K562 (cell line): ENCODE measurements around the gene DSCAM. TPM values are rescaled to one million over a fixed set of nuclear protein-coding genes. Genes with fewer than 3 reads are reported as not detected.
A peak's percentile ranks its signal among the peaks of the same experiment; 100 is the strongest.
"Not testable (repeated sequence)": the region's sequence is repeated elsewhere in the genome, so short reads cannot be mapped to it uniquely, and the experiment has no call there.

Source experiments
- ATAC-seq: fragments of 200-7000 bp; cut with Tn5 transposase; 3 replicates; pipeline ENCODE4 v1.9.1; 2020; ENCODE audit warnings: moderate library complexity
- BruUV-seq: library from RNA; stranded (reverse); fragments of 400-500 nt; replicated peaks from 2 replicates; lab custom pipeline; 2021; lab: Mats Ljungman, UMichigan
- CTCF ChIA-PET: fragments of 300-600 bp; formaldehyde crosslinking; extraction: SDS; loops from one replicate; lab custom pipeline; 2021; ENCODE audit warnings: low intra/inter-chr PET ratio; lab: Yijun Ruan, JAX
- POLR2A ChIA-PET: fragments of 300-600, 350-650 bp; sonication (Branson Sonifier 250); formaldehyde crosslinking; extraction: SDS; loops from one replicate; lab custom pipeline; 2021; ENCODE audit warnings: antibody characterized with exemption, inconsistent platforms; lab: Yijun Ruan, JAX
- DNase-seq, 4 experiments: peaks; one replicate each; pipeline versions ENCODE4 v3.0.0 to v3.0.0-alpha.2; 2011 to 2018; ENCODE audit warnings: low spot score in 3 of 4, mixed read lengths in 3 of 4; ENCODE audit errors: extremely low read depth in 1 of 4
- FAIRE-seq: peaks from 2 replicates; lab custom pipeline; 2011; peaks lifted over from hg19 to GRCh38; lab: Jason Lieb, UNC
- H2AFZ ChIP-seq: 2 replicates; pipeline ENCODE4 v1.6.0; 2011; ENCODE audit warnings: low read depth, low read length, control low read depth, inconsistent platforms
- H3K27ac ChIP-seq: fragments of 200-600 bp; 3 replicates; pipeline ENCODE4 v1.8.0; 2011; ENCODE audit warnings: low read depth, mild to moderate bottlenecking, control low read depth, inconsistent platforms, low read length, moderate library complexity, mixed read lengths; ENCODE audit errors: extremely low read depth
- H3K27me3 ChIP-seq, 2 experiments: fragments of 300-600 bp in 1 of 2; 2 replicates in 1 of 2; 3 replicates in 1 of 2; pipeline versions ENCODE4 v1.6.0 to v1.8.0; 2011; ENCODE audit warnings: inconsistent platforms in 2 of 2, low read length in 2 of 2, mild to moderate bottlenecking in 1 of 2, mixed read lengths in 1 of 2, moderate library complexity in 1 of 2; ENCODE audit not compliant: control insufficient read depth in 2 of 2, insufficient read depth in 2 of 2
- H3K36me3 ChIP-seq: fragments of 300-600 bp; 3 replicates; pipeline ENCODE4 v1.8.0; 2011; ENCODE audit warnings: mild to moderate bottlenecking, low read length, inconsistent platforms; ENCODE audit not compliant: control insufficient read depth, insufficient read depth
- H3K4me1 ChIP-seq, 2 experiments: fragments of 200-600 bp in 1 of 2; replicated peaks in 1 of 2; 2 replicates in 1 of 2; 3 replicates in 1 of 2; pipeline versions ENCODE4 v1.5.1 to v1.8.0; 2011; ENCODE audit warnings: inconsistent platforms in 2 of 2, low read length in 2 of 2, mild to moderate bottlenecking in 1 of 2, mixed read lengths in 1 of 2, moderate library complexity in 1 of 2; ENCODE audit not compliant: control insufficient read depth in 2 of 2, insufficient read depth in 2 of 2
- H3K4me2 ChIP-seq: 2 replicates; pipeline ENCODE4 v1.6.1; 2011; ENCODE audit warnings: low read length, control low read depth, inconsistent platforms, mixed read lengths; ENCODE audit not compliant: insufficient read depth
- H3K4me3 ChIP-seq: fragments of 200-600 bp; sonication (generic), shearing (Covaris generic); 2 replicates; pipeline ENCODE4 v1.5.1; 2016; ENCODE audit warnings: control low read depth, inconsistent platforms
- H3K79me2 ChIP-seq: fragments of 200-600 bp; 3 replicates; pipeline ENCODE4 v1.8.0; 2011; ENCODE audit warnings: low read length, inconsistent platforms; ENCODE audit not compliant: control insufficient read depth, insufficient read depth
- H3K9ac ChIP-seq, 2 experiments: 2 replicates each; pipeline versions ENCODE4 v1.6.0 to v1.6.1; 2011; ENCODE audit warnings: low read depth in 2 of 2, low read length in 2 of 2, control low read depth in 1 of 2, inconsistent platforms in 1 of 2, mild to moderate bottlenecking in 1 of 2, mixed read lengths in 1 of 2; ENCODE audit not compliant: insufficient read depth in 1 of 2
- H3K9me1 ChIP-seq: one replicate; pipeline ENCODE4 v1.6.0; 2011; ENCODE audit warnings: inconsistent platforms, mild to moderate bottlenecking, low read length, moderate library complexity; ENCODE audit not compliant: control insufficient read depth, insufficient read depth
- H3K9me3 ChIP-seq: replicated peaks from 2 replicates; pipeline ENCODE4 v1.5.1; 2011; ENCODE audit warnings: low read depth, low read length, inconsistent platforms; ENCODE audit not compliant: control insufficient read depth, insufficient read depth
- H4K20me1 ChIP-seq: replicated peaks from 2 replicates; pipeline ENCODE4 v1.6.1; 2011; ENCODE audit warnings: low read length, inconsistent platforms, mixed read lengths; ENCODE audit not compliant: control insufficient read depth, insufficient read depth
- SRF ChIP-seq, 2 experiments: fragments of 250-450, 450-650 bp in 1 of 2; sonication (Bioruptor Pico) in 1 of 2; sonication (generic) in 1 of 2; formaldehyde crosslinking; IDR thresholded peaks; 2 replicates each; pipeline versions ENCODE4 v1.5.0 to v1.5.1; 2020 to 2022; ENCODE audit warnings: mild to moderate bottlenecking in 1 of 2, missing genetic modification reagents in 1 of 2
- ZNF431 ChIP-seq: sonication (generic); formaldehyde crosslinking; IDR thresholded peaks from 2 replicates; pipeline ENCODE4 v1.8.0; 2022; ENCODE audit warnings: mild to moderate bottlenecking, missing genetic modification reagents
- WGBS: fragments of 100-300 bp; shearing (Covaris generic); methylation state at CpG from one replicate; pipeline ENCODE4 v1.1.6; 2016; ENCODE audit warnings: low coverage, mixed read lengths; ENCODE audit not compliant: insufficient coverage; ENCODE audit errors: missing lambda C conversion rate; 5-methylcytosine and 5-hydroxymethylcytosine counted together
- in situ Hi-C: fragments of 300-500 bp; cut with MboI; formaldehyde crosslinking; loops from 4 replicates; pipeline ENCODE4 v1.15.0; 2018; ENCODE audit warnings: inconsistent platforms, mixed read lengths
- intact Hi-C: fragments of 100-400 bp; cut with micrococcal nuclease; formaldehyde crosslinking; loops from 2 replicates; pipeline ENCODE4 v1.14.2; 2022
- polyA plus RNA-seq, 8 experiments: library from polyadenylated mRNA; depleted of rRNA in 4 of 8; stranded (reverse) in 5 of 8; unstranded in 3 of 8; fragments of >200 nt; fragmentation: Nextera tagmentation in 2 of 8; fragmentation: Illumina TruSeq in 1 of 8; extraction: Ambion mirVana in 2 of 8; extraction: Trizol in 1 of 8; gene quantifications; 2 replicates each; pipeline versions ENCODE4 v1.2.1 to v1.2.3, GENCODE V29; 2011 to 2014; ENCODE audit warnings: inconsistent platforms in 1 of 8, missing spikeins in 1 of 8
- total RNA-seq, 7 experiments: library from RNA; depleted of rRNA in 6 of 7; stranded (reverse); fragments of >200 nt in 6 of 7; fragmentation: Illumina TruSeq in 2 of 7; extraction: Trizol in 2 of 7; gene quantifications; 2 replicates each; pipeline versions ENCODE4 v1.2.1 to v1.2.3, GENCODE V29; 2011 to 2021; ENCODE audit warnings: low replicate concordance in 1 of 7
- TF ChIP-seq, protein P1 (sequence below): IDR thresholded peaks from 3 replicates; pipeline ENCODE4 v1.6.1; 2011; ENCODE audit warnings: borderline replicate concordance, mild to moderate bottlenecking; ENCODE audit not compliant: insufficient read length, insufficient read depth

The DSCAM gene
- total and polyA plus RNA-seq, 9 of the 15 experiments (the other 6 are each of a cell fraction or from before 2014, with no cell fraction given), result not detected

GRCh38 chr21:40439581-40439980, 407.4 kb downstream of the DSCAM start:
- intact Hi-C loops, H2AFZ ChIP-seq, H3K4me1 ChIP-seq, H3K9me1 ChIP-seq, in situ Hi-C loops, ATAC-seq, H3K27ac ChIP-seq, H3K9me3 ChIP-seq, BruUV-seq, POLR2A ChIA-PET, H3K4me3 ChIP-seq, DNase-seq, H4K20me1 ChIP-seq, H3K79me2 ChIP-seq, FAIRE-seq, CTCF ChIA-PET, H3K9ac ChIP-seq, H3K4me2 ChIP-seq, H3K27me3 ChIP-seq, H3K36me3 ChIP-seq: not testable (repeated sequence)
- TF ChIP-seq ZNF431 (CRISPR knock-in tag), result peak; percentile 64; the same call in 1 of the 2 replicates
- 0% methylated on average over 2 of the region's 2 CpGs for WGBS

DNA sequence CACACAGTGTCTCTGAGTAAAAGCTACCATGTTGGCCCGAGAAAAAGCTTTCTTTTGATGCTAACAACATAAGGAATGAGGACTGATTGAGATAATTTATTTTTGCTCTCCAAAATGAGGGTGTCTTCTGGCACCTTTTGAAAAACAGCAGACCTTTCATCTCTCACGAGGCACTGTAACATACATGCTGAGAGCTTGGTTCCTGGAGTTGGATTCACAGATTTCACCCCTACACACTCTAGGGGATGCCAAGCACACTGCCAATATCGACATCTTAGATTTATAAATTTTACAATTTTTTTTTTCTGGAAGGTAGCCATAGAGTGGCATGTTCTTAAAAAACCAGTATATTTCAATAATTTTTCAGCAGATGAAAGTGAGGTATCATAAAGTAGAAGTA, 408.3 kb downstream of the DSCAM start:
- ChIA-PET POLR2A (no interaction called here), CTCF (no interaction called here)
- TF ChIP-seq SRF (CRISPR knock-in tag; IDR thresholded peaks at IDR 0.05), result no peak
- TF ChIP-seq, protein P1, sequence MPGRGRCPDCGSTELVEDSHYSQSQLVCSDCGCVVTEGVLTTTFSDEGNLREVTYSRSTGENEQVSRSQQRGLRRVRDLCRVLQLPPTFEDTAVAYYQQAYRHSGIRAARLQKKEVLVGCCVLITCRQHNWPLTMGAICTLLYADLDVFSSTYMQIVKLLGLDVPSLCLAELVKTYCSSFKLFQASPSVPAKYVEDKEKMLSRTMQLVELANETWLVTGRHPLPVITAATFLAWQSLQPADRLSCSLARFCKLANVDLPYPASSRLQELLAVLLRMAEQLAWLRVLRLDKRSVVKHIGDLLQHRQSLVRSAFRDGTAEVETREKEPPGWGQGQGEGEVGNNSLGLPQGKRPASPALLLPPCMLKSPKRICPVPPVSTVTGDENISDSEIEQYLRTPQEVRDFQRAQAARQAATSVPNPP, result no peak
- Histone ChIP-seq H3K9me1 (no peaks in the 10 kb centered on the region), H3K79me2 (no peaks in the 10 kb centered on the region), H3K4me2 (no peak overlapping the region), H3K36me3 (no peaks in the 10 kb centered on the region), H2AFZ (no peak overlapping the region), H3K4me1 (no peaks in the 10 kb centered on the region), H3K27me3 (no peaks in the 10 kb centered on the region), H4K20me1 (no peaks in the 10 kb centered on the region), H3K4me3 (no peak overlapping the region), H3K9ac (no peak overlapping the region), H3K27ac (no peak overlapping the region), H3K9me3 (peaks cover 1% of the 10 kb centered on the region; the same call in 1 of the 2 replicates)
- ATAC-seq (no peak), DNase-seq (no peak), FAIRE-seq (no peak)
- in situ Hi-C loops (no loop called here), intact Hi-C loops (no loop called here)
- no TSS peak for BruUV-seq
- 0% methylated on average over 3 of the region's 3 CpGs for whole genome bisulfite sequencing
